Activated CD4-positive, alpha-beta T cell treated with anti-CD3 and anti-CD28 coated beads for 24 hours (primary cell): ENCODE measurements around the gene CFAP99.

Experiments
- DNase-seq, 2 donors: peaks; one replicate each; pipeline ENCODE4 v3.0.0-alpha.2; 2020; ENCODE audit warnings: low read depth in 2 of 2

The CFAP99 gene

GRCh38 chr4:2390784-2391421 lies 27.9 kb upstream of the CFAP99 start:
- DNase-seq = no peak

- DNase-seq = no peak
These were observed 25.1 kb upstream of the CFAP99 start for GRCh38 chr4:2393353-2394270.

- no peak for DNase-seq
These were observed 24.2 kb upstream of the CFAP99 start for GRCh38 chr4:2394528-2394927.

- DNase-seq = no peak
These were observed 23.7 kb upstream of the CFAP99 start for GRCh38 chr4:2395038-2395437.

GRCh38 chr4:2395584-2395983 lies 23.2 kb upstream of the CFAP99 start:
- DNase-seq = no peak

GRCh38 chr4:2396781-2397368 lies 21.9 kb upstream of the CFAP99 start:
- no peak for DNase-seq

DNA sequence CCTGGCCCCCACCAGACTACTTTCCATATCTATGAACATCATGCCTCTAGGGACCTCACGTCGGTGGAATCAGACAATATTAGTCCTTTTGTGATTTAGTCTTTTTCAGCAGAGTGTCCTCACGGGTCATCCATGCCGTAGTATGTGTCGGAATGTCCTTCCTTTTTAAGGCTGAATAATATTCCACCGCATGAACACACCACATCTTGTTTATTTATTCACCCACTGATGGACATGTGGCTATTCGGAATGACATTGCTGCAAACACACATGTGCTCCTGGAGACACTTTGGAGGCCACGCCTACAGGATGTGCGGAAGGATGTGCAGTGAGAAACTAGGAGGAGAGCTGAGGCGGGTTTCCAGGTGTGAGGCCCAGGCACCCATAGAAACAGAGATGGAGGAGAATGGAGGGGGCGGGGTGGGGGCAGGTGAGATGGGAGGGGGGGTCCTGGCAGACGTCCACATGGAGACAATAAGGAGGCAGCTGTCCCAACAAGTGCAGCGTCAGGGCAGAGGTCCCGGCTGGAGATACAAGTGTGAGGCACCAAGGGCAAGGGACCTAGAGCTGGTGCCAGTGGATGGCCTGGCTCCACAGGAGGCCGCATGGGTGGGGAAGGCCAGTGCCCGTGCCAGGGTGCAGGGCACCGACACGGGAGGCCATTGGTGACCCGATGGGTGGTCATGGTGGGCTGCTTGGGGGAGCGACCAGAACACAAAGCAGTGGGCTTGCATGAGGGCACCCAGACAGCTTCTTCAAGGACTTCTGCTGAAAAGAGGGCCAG lies 21.0 kb upstream of the CFAP99 start:
- DNase-seq = no peak

DNA sequence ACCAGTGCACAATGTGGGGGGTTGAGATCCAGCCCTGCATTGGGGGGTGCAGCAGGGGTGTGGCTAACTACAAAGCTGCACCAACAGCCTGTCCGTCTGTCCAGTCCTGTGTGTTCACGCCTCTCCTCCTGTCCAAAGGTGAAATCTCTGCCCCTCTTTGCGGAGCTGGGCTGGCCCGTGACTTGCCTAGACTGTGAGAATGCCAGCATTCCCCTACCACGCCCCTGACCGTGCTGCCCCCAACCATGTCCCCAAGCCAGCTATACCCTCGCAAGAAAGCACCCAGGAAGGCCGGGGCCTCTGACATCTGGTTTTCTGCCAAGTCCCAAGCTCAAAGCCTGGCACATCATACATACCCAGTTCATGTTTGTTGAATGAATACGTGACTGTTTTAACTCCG lies 19.5 kb upstream of the CFAP99 start:
- DNase-seq = no peak

GRCh38 chr4:2399631-2400190 lies 19.0 kb upstream of the CFAP99 start:
- DNase-seq = no peak

- DNase-seq = no peak
These were observed 17.7 kb upstream of the CFAP99 start for GRCh38 chr4:2400841-2401609.

DNA sequence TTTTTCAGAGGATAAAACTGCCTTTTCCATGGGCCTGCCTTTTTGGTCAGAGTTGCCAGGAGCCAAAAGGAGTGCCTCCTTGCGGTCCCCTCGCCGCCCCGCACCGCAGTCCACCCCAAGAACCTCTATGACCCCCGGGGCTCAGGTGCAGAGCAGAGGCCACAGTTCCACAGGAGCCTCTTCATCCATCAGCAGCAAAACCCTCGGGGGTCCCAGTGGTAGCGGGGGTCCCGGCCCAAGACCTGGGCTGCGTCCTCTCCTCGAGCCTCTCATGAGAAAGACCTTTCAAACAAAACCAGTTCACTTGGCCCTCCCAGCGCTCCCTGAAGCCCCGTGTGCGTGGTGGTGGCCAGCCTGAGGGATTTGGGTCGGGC lies 17.2 kb upstream of the CFAP99 start:
- no peak for DNase-seq

DNA sequence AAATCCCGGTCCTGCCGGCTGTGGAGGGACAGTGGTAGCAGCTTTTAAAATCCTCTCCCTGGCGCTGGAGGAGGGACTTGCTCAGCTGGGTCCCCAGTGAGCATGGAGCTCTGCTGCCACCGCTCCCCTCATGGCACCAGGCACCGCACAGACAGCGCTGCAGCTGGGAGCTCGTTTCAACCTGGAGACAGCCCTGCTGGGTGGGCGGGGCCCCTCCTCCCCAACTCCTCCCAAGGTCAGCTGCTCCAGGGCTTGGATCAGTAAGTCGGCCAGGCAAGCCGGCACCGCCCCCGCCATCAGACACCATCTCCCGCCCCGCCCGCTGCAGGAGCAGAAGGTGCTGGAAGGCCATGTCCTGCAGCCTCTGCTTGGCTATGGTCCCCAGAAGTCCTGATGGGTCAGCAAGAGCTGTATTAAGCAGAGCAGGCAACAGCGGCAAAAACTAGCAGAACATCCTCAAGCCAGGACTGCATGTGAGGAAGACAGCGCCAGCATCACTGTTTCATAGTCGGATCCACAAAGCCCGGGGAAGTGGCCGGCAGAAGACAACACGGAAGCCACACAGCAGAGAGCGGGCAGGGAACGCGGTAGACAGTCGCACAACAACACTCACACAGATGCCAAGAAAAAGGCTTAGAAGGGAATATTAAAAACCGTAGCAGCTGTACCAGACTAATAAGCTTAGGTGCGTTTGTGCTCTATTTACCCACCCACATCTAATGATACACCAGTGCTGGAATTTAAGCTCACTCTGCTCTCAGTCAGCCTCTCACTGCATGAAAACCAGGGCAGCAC lies 16.5 kb upstream of the CFAP99 start:
- peak in 1 of 2 donors; percentile 27 for DNase-seq

GRCh38 chr4:2402941-2403340 lies 15.8 kb upstream of the CFAP99 start:
- no peak for DNase-seq

DNA sequence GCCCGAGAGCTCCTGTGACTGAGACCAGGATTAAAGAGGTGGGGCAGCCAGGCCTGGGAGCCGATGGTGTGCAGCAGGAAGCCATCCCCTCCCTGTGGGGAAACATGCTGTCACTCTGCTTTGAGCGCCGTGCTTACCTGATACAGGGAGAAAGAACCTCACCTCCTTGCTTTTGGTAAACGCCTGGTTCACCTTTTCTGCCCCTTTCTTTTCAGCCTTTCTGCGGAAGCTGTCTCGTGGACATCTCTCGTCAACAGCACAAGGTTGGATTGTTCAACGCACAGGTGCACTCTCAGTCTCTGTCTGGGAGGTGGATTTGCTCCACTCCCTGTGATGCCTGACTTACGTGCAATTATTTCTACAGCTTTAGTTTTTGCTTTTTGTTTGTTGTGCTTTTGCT lies 12.3 kb upstream of the CFAP99 start:
- DNase-seq = no peak

GRCh38 chr4:2406920-2407319 lies 11.8 kb upstream of the CFAP99 start:
- no peak for DNase-seq

DNA sequence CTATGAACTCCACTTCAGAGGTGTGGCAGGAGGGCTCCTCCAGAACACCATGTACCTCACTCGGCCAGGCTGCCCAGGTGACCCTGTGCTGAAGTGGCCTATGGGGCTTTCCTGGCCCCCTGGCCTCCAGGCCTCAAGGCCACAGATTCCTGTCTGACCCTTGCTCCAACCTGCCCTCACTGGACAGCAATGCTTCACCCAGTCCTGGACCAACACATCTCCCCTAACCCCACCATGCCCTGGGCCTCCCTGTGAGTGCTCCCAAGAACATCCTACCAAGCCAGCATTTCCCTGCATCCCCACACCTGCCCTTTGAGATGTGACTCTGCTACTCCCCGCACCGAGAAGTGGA lies 10.8 kb upstream of the CFAP99 start:
- no peak for DNase-seq

- no peak for DNase-seq
These were observed 10.3 kb upstream of the CFAP99 start for GRCh38 chr4:2408401-2408958.

GRCh38 chr4:2408976-2409375 lies 9.8 kb upstream of the CFAP99 start:
- DNase-seq = no peak

DNA sequence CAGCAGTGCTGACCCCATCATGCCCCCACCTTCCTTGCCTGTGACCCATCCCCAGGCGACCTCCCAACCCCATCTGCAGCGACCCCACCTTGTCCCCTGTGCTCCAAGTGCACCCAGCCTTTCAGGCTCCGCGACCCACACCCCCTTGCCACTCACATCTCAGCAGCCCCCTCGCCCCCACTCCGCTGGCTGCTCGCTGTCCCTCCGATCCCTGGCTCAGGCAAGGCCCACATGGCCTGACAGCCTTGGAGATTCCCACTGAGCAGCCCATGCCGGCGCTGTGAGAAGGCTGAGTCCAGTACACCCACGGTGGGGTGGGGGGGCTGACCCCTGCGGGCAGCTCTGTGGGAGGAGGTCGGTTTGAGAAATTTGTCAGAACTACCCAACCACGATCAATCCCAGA lies 9.4 kb upstream of the CFAP99 start:
- no peak for DNase-seq
